ENCODE measurements around the gene MTG2. TPM values are rescaled to one million over a fixed set of nuclear protein-coding genes. Genes with fewer than 3 reads are reported as not detected.

MTG2 gene
- total RNA-seq, 1 experiment from 2014 or later, result 33.9 TPM

DNA sequence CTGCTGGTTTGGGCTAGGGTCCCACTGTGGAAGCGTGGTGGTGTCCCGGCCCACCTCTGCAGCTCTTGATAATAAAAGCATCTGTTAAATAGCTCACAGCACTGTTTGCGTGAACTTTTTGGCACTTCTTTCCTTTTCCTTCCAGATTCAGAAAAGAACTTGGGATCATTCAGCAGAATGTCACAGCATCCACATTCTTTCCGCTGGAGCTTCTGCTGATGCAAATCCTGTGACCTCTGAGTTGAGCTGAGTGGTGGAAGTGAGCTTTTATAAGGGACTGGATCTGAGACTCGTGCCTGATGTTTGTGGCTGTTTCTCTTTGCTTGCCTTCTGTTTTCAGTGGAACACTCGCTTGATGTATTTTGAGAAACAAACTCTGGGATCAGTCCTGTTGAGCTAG is 59.3 kb downstream of the MTG2 start:
- no peak overlapping the region for H2AFZ ChIP-seq (ENCODE audit: low read length)
- peaks cover 85% of the 10 kb centered on the region for H3K79me2 ChIP-seq (ENCODE audit: low read length)
- H3K4me3 ChIP-seq (ENCODE audit: low read length), result no peak overlapping the region
- CTCF ChIA-PET, result no interaction called here
- 0 out of 2 replicates have a peak, but pooled peaks cover 8% of the 10 kb centered on the region for H3K36me3 ChIP-seq (ENCODE audit: low read depth, low read length)
- TF ChIP-seq EZH2 (IDR thresholded peaks at IDR 0.05; ENCODE audit: low read length, unreplicated experiment) (no peak), EZH2phosphoT487 (IDR thresholded peaks at IDR 0.05; ENCODE audit: borderline replicate concordance, low read length) (no peak)
- TF ChIP-seq, protein P1, sequence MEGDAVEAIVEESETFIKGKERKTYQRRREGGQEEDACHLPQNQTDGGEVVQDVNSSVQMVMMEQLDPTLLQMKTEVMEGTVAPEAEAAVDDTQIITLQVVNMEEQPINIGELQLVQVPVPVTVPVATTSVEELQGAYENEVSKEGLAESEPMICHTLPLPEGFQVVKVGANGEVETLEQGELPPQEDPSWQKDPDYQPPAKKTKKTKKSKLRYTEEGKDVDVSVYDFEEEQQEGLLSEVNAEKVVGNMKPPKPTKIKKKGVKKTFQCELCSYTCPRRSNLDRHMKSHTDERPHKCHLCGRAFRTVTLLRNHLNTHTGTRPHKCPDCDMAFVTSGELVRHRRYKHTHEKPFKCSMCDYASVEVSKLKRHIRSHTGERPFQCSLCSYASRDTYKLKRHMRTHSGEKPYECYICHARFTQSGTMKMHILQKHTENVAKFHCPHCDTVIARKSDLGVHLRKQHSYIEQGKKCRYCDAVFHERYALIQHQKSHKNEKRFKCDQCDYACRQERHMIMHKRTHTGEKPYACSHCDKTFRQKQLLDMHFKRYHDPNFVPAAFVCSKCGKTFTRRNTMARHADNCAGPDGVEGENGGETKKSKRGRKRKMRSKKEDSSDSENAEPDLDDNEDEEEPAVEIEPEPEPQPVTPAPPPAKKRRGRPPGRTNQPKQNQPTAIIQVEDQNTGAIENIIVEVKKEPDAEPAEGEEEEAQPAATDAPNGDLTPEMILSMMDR (conservative IDR thresholded peaks at IDR 0.05; ENCODE audit: low read depth, low read length), result no peak
- H3K4me2 ChIP-seq (ENCODE audit: low read length), result no peak overlapping the region
- no TSS peak for BruUV-seq (replicated peaks)
- no peaks in the 10 kb centered on the region for H3K27me3 ChIP-seq (ENCODE audit: low read length)
- H3K9me3 ChIP-seq (ENCODE audit: low read length), result no peaks in the 10 kb centered on the region
- peaks cover 34% of the 10 kb centered on the region; the same call in 1 of the 2 replicates for H4K20me1 ChIP-seq (ENCODE audit: low read length)
- DNase-seq (no peak), ATAC-seq (no peak)
- H3K27ac ChIP-seq (ENCODE audit: low read length), result no peak overlapping the region
- H3K9ac ChIP-seq (ENCODE audit: low read length), result no peak overlapping the region
- no peaks in the 10 kb centered on the region for H3F3A ChIP-seq (ENCODE audit: low read length, unreplicated experiment)
- POLR2A ChIA-PET (ENCODE audit: unreplicated experiment), result no interaction called here
- no peaks in the 10 kb centered on the region for H3K9me2 ChIP-seq (replicated peaks; ENCODE audit: low read length)
- intact Hi-C loops (cut with micrococcal nuclease), result no loop called here
- H3K4me1 ChIP-seq (ENCODE audit: insufficient read depth, low read length), result peaks cover 29% of the 10 kb centered on the region

DNA sequence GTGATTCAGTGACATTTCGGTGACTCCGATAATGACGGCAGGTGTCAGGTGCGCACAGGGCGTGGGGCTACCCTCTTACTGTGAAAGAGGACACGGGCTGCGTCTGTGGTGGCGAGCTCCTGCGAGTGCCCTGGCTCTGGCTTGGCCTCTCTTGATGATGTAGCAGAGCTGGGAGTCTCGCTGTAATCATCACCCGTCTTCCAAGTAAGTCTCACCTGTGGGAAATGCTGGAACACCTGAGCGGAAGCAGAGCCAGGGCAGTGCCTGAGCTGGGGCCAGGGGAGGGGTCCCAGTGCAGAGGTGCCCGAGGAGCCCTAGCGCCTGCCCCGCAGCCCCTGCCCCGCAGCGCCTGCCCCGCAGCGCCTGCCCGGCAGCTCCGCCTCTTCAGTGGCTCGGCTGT is 60.3 kb downstream of the MTG2 start:
- Histone ChIP-seq H3F3A (ENCODE audit: low read length, unreplicated experiment) (no peaks in the 10 kb centered on the region), H3K9me2 (replicated peaks; ENCODE audit: low read length) (no peaks in the 10 kb centered on the region), H3K36me3 (ENCODE audit: low read depth, low read length) (0 out of 2 replicates have a peak, but pooled peaks cover 8% of the 10 kb centered on the region), H3K27ac (ENCODE audit: low read length) (no peak overlapping the region), H3K79me2 (ENCODE audit: low read length) (peaks cover 89% of the 10 kb centered on the region), H3K9ac (ENCODE audit: low read length) (no peak overlapping the region), H3K4me2 (ENCODE audit: low read length) (no peak overlapping the region), H3K4me1 (ENCODE audit: insufficient read depth, low read length) (peaks cover 23% of the 10 kb centered on the region), H4K20me1 (ENCODE audit: low read length) (peaks cover 34% of the 10 kb centered on the region; the same call in 1 of the 2 replicates), H2AFZ (ENCODE audit: low read length) (no peak overlapping the region), H3K4me3 (ENCODE audit: low read length) (no peak overlapping the region), H3K9me3 (ENCODE audit: low read length) (no peaks in the 10 kb centered on the region), H3K27me3 (ENCODE audit: low read length) (no peaks in the 10 kb centered on the region)
- intact Hi-C loops (cut with micrococcal nuclease), result no loop called here
- no peak for ATAC-seq
- no peak for DNase-seq
- TF ChIP-seq EZH2phosphoT487 (IDR thresholded peaks at IDR 0.05; ENCODE audit: borderline replicate concordance, low read length) (no peak), EZH2 (IDR thresholded peaks at IDR 0.05; ENCODE audit: low read length, unreplicated experiment) (no peak)
- TF ChIP-seq, protein P1 (conservative IDR thresholded peaks at IDR 0.05; ENCODE audit: low read depth, low read length), result no peak
- no TSS peak for BruUV-seq (replicated peaks)
- ChIA-PET CTCF (no interaction called here), POLR2A (ENCODE audit: unreplicated experiment) (no interaction called here)

DNA sequence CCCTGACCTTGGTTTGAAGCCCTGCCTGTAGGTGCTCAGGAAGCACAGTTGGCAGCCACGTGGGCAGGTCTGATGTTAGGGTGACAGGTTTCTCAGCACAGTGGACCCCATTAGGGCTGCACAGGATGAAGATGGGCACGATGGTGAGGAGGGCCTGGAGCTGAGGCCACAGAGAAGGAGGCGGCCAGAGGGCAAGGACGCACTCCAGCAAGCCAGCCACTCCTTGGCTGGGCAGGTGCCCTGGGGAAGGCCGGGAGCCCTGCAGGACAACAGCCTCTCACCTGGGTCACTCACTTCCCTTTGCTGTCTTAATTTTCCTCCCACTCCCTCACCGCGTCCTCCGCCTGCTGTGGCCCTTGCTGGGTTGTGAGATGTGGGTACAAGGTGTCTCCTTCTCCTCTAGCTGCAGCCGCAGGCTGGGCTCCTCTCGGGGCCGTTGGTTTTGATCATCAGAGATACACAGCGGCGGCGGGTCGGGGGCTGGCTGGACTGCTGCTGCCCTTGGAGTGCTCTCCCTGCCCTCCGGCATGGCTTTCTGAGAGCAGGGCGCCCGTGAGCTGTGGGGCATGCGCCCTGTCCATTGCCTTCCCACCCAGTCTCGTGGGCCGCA is 61.2 kb downstream of the MTG2 start:
- no peak overlapping the region for H3K4me2 ChIP-seq (ENCODE audit: low read length)
- BruUV-seq (replicated peaks), result no TSS peak
- no peak overlapping the region for H2AFZ ChIP-seq (ENCODE audit: low read length)
- no peak overlapping the region for H3K27ac ChIP-seq (ENCODE audit: low read length)
- POLR2A ChIA-PET (ENCODE audit: unreplicated experiment), result no interaction called here
- TF ChIP-seq EZH2phosphoT487 (IDR thresholded peaks at IDR 0.05; ENCODE audit: borderline replicate concordance, low read length), result no peak
- TF ChIP-seq, protein P1 (conservative IDR thresholded peaks at IDR 0.05; ENCODE audit: low read depth, low read length), result no peak
- no peak for TF ChIP-seq EZH2 (IDR thresholded peaks at IDR 0.05; ENCODE audit: low read length, unreplicated experiment)
- H3F3A ChIP-seq (ENCODE audit: low read length, unreplicated experiment), result no peaks in the 10 kb centered on the region
- intact Hi-C loops (cut with micrococcal nuclease), result no loop called here
- H3K36me3 ChIP-seq (ENCODE audit: low read depth, low read length), result 0 out of 2 replicates have a peak, but pooled peaks cover 8% of the 10 kb centered on the region
- H3K9me2 ChIP-seq (replicated peaks; ENCODE audit: low read length), result no peaks in the 10 kb centered on the region
- CTCF ChIA-PET, result no interaction called here
- no peak overlapping the region for H3K9ac ChIP-seq (ENCODE audit: low read length)
- no peak for ATAC-seq
- no peak for DNase-seq
- no peaks in the 10 kb centered on the region for H3K9me3 ChIP-seq (ENCODE audit: low read length)
- H3K4me1 ChIP-seq (ENCODE audit: insufficient read depth, low read length), result peaks cover 23% of the 10 kb centered on the region
- H3K4me3 ChIP-seq (ENCODE audit: low read length), result no peak overlapping the region
- H3K27me3 ChIP-seq (ENCODE audit: low read length), result no peaks in the 10 kb centered on the region
- H4K20me1 ChIP-seq (ENCODE audit: low read length), result peaks cover 34% of the 10 kb centered on the region; the same call in 1 of the 2 replicates
- H3K79me2 ChIP-seq (ENCODE audit: low read length), result peaks cover 93% of the 10 kb centered on the region

All from PC-3 (cell line).